KG1 (cell line): ENCODE results near the gene INS.

Experiments used
- DNase-seq: peaks from one replicate; lab custom pipeline; 2025; lab: John Stamatoyannopoulos, UW

Gene INS

DNA sequence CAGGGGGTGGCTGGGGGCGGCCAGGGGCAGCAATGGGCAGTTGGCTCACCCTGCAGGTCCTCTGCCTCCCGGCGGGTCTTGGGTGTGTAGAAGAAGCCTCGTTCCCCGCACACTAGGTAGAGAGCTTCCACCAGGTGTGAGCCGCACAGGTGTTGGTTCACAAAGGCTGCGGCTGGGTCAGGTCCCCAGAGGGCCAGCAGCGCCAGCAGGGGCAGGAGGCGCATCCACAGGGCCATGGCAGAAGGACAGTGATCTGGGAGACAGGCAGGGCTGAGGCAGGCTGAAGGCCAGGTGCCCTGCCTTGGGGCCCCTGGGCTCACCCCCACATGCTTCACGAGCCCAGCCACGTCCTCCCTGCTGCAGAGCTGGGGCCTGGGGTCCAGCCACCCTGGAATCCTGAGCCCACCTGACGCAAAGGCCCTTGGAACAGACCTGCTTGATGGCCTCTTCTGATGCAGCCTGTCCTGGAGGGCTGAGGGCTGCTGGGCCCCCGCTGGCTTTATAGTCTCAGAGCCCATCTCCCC, at the start of gene INS:
INS (minus strand) TSS at position 474 of the 524 bp plus-strand sequence; CDS start at position 236, 238 bp downstream.
- no peak for DNase-seq

DNA sequence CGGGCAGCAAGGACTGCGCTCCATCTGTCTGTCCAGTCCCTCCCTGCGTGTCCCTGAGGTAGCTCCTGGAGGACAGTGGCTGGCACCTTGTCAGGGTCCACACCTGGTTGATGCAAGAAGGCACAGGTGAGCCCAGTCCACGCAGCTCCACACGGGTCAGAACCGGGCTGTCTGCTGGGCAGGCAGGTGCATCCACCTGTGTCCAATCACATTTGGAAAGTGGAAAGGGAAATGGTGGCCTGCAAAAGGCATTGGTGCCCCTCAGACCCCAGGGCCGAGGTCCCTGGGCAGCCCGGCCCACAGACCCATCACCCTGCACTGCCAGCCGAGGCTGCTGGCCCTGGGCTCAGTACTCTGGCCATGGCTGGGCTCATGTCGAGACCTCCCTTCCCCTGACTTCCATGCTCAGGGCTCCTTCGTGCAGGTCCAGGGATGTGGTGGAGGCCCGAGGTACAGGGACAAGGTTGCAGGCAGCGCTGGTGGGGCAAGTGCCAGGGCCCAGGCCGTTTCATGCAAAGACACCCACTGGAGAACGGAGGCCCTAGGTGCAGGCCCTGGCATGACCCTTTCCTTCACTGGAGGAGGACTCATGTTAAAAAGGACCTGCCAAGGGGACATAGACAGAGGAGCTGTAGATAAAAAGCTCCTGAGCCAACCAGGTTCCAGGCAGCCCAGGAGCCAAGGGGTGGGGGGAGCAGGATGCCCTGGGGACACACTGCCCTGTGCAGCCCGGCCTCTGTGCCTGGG, 49.5 kb upstream of the INS start:
- no peak for DNase-seq

DNA sequence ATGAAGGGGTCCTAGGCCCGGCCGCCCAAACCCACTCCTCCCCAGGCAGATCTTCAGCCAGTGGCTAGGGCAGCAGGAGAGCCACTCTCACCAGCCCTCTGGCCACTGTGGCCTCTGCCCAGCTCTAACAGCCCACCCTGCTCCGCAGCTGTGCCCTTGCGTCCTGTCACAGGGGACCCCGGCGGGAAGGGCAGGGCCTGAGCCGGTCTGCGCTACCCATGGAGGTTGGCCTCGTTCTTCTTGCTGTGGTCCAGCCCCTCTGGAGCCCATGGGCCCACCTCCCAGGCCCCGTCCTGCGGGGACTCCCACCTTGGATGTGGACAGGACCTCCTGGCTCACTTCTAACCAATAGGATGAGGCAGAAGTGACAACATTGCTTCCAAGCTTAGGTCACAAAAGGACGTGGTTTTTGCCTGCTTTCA, 48.9 kb upstream of the INS start:
- DNase-seq = no peak

DNA sequence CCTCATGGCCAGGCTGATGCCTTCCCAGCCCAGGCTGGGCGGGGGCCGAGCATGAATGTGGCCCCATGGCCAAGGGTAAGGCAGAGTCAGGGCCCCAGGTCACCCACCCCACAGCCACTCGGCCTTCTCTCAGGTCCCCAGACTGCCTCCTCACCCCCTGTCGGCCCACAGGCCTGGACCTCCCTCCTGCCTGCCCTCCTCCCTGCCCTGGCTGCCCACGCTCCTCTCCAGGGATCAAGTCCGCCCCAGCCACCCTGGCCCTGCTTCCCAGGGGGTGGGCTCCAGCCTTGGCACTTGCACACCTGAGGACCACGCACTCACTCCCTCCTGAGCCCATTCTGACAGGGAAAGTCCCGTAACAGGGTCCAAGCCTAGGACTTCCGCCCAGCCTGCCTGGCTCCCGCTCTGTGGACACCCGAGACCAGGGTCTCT, 48.4 kb upstream of the INS start:
- no peak for DNase-seq

DNA sequence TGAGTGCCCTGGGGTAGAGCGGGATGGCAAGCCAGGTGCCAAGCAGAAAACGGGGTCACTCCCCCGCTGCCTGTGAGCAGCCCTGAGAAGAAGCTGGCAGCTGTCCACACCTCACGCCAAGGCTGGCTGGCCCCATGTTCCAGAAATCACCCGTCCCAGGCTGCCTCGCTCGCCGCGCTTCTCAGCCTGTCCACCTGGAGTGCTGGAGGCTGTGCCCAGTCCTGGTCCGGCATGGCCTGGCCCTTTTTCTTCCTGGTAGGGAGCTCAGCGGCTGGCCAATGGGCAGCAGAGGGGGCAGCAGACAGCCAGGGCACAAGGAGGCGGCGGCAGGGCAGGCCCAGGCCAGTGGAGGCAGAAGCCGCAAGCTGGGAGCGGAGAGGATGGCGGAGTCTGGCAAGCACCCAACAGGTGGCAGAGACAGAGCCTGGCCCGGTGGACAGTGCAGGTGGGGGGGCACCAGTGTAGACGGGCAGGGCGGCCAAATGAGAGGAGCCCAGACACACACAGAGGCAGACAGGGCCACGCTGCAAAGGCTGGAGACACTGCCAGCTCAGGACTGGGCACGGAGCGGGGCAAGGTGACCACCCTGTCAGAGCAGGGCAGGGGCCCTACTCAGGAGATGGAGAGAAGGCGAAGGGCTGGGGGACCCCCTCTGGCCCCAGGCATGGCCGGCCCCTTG, 47.8 kb upstream of the INS start:
- DNase-seq = no peak

DNA sequence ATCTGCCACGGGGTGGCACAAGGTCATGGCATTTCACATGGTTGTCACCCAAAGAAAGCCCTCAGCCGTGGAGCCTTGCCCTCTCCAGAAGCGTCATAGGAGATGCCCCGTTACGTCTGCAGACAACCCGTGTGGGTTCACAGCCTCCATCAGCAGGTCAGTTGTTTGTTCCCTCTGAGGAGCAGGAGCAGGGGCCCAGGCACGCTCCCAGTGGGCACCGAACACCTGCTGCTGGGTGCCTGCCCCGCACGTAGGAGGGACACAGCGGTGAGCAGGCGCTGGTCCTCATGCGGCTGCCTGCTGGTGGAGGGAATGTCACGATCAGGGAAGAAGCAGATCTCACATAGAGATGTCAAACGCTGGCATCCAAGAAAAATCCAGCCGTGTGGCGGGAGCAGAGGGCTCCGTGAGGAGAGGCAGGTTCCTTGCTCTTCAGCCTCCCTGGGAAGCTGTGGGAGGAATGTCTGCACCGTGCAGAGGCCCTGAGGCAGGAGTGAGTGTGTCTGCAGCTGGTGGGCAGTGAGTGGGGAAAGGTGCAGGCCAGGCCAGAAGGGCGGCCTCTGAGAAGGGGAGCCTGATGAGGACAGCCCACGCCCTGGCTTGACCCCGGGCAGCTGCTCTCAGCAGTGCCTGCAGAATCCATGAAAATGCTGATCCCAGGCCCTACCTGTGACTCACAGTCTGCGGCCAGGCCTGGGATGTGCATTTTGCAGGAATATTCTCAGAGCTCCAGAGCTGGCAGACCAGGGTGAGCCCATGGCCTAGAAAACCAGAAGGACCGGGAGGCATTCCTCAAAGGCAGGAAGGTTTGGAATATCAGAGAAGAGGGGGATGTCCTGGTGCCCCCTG, 47.0 kb upstream of the INS start:
- DNase-seq = no peak

DNA sequence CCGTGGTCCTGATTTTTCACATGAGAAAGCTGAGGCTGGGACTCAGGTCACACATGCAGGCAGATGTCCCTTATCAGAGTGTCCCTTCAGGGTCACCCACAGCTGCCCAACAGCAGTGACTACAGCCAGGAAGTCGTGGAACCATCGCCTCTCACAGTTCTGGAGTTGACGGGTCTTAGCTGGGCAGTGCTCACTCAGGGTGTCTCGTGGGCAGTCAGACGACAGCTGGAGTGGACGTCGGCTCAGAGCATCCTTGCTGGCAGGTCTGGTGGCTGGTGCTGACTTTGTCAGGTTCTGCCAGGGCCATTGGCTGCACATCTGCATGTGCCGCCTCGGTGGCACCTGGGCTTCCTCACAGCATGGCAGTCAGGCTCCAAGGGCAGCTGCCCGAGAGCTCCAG, 46.2 kb upstream of the INS start:
- DNase-seq = no peak

DNA sequence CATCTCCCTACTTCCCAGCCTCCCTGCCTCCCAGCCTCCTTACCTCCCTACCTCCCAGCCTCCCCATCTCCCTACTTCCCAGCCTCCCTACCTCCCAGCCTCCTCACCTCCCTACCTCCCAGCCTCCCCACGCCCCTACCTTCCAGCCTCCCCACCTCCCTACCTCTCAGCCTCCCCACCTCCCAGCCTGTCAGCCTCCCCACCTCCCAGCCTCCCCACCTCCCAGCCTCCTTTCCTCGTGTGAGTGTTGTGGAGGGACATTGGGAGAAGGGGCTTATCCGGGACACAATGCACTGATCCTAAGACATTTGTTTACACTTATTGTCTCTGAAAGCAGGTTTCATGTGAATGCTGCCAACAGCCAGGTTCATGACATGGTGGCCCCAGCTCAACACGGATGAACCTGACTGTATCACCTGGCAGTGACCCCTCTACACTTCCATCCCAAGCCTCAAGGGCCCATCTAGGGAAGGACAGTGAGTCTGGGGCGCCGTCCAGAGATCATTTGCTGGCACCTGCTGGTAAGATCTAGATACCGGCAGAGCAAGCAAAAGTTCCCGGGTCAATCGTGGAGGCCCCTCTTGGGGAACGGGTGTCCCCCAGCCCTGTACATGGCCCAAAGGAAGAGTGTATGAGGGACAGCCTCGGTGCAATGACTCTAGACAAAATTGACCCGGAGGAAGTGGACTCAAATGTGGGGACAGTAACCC, 45.1 kb upstream of the INS start:
- no peak for DNase-seq

DNA sequence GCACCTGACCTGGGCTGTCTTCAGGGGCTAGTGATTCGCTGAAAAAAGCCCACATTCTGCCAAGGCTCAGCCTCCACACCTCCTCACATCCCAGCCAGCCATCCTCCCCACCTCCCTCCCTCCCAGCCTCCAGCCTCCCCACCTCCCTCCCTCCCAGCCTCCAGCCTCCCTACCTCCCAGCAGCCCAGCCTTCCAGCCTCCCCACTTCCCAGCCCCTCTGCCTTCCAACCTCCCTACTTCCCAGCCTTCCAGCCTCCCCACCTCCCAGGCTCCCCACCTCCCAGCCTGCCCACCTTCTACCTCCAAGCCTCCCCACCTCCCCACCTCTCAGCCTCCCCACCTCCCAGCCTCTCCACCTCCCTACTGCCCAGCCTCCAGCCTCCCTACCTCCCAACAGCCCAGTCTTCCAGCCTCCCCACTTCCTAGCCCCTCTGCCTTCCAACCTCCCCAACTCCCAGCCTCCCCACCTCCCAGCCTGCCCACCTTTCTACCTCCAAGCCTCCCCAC, 44.3 kb upstream of the INS start:
- DNase-seq = no peak

DNA sequence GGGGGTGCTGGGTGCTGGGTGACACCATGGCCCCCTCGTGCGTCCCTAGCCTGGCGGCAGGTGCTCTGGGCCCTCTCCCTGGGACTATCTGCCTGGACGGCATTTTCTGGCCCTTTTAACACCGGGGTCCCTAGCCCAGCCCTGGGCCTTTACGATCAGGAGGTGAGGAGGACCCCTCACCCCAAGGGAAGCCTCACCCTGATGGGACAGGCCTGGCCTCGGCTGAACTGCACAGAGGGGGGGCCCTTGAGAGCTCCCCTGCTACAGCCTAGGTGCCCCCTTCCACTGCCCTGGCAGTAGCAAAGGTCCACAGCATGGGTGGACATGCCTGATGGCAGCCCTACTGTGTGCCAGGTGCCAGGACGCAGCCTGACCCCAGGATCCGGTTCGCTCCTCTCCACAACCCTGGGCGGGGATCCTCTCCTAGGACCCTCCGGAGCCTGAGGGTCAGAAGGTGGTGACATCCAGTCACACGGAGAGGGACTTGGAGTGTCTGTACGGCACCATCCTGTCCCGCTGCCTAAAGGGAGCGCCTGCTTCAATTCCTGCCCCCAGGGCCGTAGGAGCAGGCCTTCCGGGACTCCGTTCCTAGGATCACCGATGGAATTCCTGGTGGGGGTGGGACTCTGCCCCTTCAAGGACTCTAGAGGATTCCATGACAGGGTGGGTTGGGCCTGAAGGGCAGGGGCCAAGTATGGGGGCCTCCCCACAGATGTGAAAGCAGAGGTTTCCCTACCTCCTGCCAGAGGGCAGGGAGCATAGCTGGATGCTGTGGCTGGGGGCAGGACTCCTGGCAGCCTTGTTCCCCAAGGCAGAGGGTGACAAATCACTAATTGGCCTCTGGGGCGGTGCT, 43.6 kb upstream of the INS start:
- no peak for DNase-seq

DNA sequence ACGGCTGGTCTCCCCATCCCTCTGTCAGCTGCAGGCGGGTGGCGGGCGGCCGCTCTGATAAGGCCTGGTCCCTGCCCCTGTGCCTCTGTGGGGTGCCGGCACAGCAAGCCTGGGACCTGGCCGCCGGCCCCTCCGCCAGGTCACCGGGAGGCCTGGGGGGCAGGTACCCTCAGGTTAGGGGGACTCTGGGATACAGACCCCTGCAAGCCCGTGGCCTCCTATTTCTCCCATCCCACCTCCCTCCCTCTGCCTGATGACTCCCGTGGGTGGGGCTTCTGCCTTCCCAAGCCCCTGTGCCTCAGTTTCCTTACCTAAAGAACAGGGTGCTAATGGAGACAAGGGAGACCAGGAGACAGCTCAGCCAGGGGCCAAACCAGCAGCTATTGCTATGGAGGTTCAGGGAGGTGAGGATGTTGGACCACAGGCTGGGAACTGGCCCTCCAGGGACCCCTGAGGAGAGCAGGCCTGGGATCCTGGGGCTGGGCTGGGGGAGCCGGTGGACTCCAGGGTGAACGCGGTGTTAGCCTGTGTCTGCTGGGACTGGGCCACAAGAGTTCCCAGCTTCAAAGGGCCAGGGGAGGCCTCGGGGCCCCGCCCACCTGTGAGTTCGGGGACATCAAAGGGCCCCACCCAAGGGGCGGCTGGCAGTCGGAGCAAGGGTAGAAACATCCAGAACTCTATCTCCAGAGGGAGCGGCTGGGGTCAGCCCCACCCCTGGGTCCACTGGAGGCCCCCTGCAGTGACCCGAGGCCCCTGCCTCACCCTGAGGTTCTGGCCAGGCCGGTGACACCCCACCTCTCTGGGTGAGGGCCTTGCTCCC, 42.6 kb upstream of the INS start:
- DNase-seq = no peak

DNA sequence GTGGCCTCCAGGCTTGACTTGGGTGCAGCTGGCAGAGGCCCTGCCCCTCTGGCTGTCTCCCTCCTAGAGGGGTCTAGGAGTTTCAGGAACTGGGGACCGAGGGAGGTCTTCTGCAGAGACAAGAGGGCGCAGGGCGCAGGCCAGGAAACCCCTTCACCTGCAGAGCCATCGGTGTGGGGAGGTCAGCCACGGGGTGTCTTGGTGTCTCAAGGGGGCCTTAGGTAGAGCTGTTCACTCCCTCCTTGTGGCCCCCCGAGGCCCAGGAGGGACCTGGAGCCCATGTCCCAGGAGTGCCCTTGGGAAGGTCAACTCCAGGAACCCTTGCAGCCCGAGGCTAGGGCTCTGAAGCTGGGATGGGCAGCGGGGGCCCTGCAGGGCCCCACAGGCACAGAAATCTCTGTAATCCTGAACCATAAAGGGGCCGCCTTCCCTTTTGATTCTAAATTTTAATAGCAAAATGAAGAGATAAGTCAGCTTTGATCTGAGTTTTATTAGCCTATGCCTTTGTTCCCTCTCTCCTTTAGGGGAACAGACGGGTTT, 42.0 kb upstream of the INS start:
- DNase-seq = no peak

DNA sequence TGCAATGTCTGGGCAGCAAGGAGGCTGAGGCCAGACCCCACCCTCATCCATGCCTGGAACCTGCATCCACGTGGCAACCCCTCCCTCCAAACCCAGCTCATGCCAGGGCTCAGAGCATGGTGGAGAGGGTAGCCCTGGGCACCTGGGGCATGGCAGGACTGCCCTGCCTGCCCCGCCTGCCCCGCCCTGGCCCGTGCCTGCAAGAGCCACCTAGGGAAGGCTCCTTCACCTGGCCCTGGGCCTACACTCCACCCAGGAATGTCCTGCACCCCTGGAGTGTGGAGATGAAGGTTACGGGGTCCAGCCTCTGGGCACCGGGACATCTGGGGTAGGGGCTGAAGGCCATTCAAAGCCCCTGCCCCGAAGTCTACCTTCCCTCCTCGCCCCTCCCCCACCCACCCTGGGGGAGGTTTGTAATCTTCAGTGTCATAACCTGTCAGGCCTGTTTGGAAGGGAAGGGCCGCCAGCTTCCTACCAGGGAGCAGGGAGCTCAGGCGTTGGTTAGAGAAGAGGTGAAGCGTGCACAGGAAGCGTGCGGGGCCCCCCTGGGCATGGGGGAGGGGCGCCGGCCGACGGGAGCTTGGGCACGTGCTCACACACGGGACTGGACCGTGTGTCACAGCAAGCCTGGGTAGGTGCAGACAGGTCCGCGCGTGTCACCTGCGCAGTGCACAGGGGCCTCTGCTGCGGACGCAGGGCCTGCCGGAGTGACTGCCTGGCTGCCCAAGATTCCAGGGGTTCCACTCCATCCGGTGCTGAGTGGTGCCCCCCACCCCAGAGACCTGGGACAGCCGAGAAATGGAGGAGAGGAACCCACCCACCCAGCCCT, 41.3 kb upstream of the INS start:
- no peak for DNase-seq

DNA sequence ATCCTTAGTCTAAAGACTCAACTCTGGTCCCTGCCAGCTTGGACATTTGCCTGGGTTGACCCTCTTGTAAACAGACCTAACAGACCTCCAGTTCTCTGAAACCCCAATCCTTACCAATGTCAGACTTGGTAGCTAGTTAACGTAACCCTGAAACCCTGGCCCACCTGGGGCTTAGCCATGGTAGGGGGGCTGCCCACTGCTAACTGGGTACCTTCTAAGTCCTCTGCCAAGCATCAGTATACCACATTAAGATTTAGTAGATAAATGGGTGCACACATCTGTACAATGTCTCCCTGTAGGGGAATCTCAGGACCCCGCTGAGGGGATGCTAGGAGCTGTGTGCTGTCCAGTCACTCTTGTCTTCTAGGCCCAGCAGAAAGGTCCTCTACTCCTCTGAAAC, 40.5 kb upstream of the INS start:
- no peak for DNase-seq

DNA sequence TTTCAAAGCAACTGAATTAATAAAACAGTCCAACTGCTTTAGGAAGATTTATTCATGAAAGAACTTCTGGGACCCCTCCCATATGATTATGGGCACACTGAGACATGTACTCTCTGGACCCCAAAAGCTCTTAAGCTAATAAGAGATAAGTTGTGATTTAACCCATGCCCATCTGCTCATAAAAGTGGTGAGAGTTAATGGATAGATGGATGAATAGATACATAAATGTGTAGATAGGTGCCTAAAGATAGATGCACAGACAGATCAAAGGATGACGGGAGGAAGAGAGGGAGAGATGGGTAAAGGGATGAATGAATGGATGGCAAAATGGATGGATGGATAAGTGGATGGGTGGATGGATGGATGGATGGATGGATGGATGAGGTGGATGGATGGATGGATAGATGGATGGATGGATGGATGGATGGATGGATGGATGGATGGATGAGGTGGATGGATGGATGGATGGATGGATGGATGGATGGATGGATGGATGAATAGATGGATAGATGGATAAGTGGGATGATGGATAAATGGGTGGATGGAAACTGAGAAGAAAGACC, 40.0 kb upstream of the INS start:
- DNase-seq = no peak

DNA sequence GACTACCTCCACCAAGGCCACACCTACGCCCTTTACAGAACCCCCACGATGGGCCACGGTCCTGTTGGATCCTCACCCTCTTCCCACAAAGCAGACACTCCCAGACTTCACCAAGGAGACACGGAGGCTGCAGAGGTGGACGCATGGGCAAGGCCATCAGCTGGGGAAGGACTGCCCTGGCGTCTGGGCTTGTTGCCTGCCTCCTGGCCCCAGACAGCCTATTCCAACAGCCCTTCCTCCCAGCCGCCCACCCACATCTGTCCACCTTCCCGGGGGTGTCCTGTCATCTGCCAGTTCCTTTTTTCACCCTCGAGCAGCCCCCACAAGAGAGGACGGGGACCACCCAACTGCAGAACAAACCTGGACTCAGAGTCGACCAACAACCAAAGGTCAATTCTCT, 39.5 kb upstream of the INS start:
- DNase-seq = no peak

DNA sequence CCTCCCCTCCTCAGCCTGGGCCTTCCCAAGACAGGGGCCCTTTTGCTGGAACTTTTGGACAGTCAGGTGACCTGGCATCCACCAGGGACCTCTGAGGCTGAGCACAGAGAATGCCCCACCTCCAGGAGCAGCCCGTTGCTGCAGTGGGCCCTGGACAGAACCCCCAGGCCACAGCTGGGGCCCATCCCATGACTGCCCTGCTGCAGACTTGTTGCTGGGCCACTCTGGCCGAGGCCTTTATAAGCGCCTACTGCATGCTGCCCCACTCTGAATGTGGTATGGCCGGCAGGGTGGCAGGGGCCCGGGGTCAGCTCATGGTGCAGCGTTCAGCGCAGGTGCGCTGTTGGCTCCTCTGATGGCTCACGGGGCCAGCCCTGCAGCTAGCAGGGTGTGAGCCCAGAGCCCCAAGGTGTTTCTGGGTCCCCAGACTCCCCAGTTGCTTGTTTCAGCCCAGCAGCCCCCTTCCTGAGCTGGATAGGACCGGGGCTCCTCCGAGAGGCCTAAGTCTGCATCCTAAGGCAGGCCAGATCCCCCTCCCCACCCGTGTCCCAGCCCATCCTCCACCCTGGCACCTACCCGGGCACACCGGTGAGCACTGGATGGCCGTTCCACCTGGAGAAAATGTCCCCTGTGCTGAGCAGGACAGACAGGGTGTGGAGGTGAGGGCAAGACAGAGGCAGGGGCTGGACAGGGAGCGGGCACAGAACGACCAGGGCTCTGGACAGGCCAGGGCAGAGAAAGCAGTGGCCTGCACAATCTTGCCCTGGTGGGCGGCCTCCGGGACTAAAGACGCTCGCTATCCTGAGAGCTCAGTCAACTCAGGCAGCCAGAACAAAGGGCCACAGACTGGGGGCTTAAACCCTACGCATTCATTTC, 38.7 kb upstream of the INS start:
- DNase-seq = no peak
